ENCODE data around the gene CAB39.

Gene CAB39

DNA sequence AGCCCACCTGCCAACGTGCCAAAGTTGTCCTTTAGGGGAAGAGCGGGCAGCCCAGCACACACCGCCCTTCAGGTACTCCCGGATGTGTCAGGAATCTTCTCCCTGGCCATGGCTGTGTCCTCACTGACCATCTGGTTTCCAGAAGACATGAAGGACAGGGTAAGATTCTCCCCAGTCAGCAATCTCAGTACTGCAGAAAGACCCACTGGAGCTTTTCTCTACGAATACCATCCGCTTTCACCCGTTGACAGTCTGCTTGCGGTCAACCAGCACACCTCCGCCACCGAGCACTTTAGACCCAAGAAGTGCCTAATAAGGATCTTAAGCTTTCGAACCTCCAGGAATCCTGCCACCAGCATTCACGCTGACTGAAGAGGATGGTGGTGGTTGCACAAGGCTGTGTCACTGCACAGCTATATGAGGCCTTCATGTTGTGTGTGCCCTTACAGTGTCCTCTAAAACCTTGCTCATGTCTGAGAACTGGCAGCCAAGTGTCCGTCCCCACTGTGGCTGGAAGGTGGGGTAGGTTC, 109.4 kb downstream of the CAB39 start:
- no peak for DNase-seq

DNA sequence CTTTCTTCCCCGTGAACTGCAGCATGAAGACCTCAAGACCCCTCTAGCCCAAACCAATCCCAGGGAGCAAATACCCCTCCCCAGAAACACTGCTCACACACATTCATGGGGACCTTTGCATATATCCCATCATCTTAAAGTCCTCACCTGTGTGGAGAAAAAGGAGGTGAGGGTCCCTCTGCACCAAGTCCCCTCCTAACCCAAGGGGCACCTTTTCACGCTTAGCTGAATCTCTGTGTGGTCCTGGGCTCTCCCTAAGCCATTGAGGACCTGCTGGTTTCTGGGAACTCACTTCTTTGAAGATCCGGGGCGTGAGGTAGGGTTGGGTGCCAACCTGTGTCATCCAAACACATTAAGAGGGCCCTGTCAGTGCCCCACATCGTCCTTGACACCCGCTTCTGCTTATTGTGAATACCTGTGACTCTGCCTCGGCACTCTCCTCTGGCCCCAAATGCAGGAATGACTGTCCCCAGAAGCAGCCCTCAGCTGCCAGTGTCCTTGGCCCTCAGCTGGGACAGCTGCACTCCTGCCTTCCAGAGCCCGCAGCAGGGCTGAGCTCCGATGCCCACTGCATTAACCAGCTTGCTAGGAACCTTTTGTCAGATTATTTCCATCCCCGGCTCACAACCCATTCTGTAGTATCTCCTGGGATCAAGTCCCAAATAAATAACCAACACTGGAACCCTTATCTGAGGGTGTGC, 110.8 kb downstream of the CAB39 start:
- DNase-seq, result peak in 1 of 4 experiments; percentile 20

DNA sequence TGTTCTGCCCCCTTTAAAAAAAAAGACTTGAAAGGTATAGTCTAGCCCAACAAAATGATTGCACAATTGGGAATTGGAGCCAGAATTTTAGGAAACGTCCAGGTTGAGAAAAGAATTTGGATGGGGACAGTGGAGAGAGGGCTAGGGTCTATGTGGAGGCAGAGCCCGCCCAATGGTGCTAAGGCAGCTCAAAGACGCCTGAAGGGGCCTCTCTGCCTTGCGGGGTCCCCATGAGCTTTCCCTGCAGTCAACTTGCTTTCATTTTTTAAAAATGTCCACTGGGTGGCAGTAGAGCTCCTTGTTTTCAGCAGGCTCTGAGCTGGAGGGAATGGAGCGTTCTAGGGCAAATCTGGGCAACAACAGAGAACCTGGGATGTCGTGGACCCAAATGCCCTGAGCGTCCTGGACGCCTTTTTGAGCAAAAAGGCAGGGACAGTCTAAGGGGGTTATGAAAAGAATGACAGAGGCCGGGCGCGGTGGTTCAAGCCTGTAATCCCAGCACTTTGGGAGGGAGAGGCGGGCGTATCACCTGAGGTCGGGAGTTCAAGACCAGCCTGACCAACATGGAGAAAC, 111.8 kb downstream of the CAB39 start:
- peak; percentile 78 to 89 (median 84) for DNase-seq

DNA sequence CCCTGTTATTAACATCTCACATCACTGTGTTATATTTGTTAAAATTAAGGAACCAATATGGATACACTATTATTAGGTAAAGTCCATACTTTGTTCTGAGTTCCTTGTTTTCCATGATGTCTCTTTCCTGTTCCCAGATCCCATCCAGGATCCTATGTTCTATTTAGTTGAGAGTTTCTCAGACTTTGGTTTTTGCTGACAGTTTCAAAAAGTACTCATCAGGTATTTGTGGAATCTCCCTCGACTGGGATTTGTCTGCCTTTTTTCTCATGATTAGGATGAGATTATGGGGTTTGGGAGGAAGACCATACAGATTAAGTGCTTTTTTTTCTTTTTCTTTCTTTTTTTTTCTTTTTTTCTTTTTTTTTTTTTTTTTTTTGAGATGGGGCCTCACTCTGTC, 112.7 kb downstream of the CAB39 start:
- no peak for DNase-seq

DNA sequence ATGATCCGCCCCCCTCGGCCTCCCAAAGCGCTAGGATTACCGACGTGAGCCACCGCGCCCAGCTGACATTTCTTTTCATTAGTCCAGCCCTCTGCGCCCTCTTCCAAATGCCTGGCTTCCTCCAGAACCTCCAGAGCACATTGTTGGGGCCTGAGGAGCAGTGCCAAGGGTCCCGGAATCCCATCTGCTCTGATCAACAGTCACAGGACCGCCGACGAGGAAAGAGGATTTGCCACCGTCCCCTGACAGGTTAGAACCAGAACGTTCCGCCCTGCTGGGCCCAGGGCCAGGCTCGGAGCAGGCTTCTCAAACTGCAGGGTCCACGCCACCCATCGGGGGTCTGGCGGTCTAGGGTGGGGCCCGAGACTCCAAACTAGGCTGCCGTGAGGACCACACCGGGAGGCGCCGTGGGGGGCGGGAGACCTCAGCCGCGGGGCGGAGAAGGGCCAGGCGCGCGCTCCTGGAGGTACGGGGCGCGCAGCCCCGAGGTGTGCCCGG, 115.2 kb downstream of the CAB39 start:
- no peak for DNase-seq

DNA sequence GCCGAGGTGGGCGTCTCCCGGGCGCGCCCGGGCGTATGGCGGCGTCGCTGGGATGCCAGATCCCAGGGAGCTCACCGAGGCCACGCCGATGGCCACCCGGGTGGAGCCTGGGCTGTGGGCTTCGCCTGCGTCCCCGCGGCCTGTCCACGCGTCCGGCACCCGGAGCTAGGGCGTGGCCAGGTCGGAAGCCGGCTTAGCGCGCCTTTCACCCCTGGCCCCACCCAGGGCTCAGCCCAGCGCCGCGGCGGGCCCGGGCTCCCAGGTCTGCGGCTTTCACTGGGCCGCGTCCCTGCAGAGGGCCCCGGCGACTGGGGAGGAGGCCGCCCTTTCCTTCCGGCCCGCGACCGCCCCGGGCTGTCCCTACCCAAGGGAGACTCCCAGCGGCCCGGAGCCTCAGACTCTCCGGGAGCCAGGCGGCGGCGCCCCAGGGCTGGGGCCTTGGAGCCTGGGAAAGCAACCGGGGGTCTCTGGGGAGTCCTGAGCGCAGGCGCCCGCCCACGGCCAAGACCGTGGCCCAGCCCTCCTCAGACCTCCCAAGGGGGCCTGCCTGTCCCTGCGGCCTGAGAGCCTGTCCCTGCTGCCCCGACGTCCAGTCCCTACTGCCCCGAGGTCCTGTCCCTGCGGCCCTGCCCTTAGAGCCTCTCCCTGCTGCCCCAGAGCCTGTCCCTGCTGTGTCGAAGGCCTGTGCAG, 115.8 kb downstream of the CAB39 start:
- peak in 2 of 4 experiments; percentile 36 to 37 for DNase-seq

DNA sequence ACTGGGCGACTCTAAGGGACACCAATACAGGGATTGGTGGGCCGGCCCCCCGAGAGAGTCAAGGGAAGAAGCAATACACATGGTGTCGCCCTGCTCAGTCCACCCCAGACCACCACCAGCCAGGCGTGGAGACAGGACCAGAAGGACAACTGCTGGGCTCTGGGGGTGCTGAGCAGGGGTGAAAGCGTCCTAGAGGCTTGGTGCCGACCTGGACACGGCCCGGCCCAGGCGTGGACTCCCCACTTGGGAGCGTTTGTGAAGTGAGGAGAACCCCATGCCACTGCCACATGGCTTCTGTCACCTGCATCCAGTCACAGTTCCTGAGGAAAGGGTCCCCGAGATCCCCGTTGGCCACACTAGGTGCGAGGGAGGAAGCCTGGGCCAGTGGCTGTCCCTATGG, 116.7 kb downstream of the CAB39 start:
- no peak for DNase-seq

DNA sequence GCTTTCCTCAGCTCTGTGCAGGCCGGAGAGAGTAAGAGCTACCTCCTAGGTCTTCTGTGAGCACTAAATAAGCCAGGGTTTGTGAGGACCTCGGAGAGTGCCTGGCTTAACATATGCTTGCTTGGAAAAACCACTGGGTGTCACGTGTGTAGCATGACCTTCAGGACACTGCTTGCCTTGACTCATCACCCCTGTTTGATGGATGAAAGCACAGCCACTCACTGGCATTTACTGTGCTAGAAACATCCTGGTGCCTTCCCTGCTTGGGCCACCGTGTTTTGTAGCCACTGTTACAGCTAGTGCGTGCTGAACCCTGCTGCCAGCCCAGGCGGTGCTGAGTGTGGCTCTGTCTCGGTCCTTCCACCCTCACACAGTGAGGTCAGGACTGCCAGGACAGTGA, 117.3 kb downstream of the CAB39 start:
- DNase-seq, result no peak

DNA sequence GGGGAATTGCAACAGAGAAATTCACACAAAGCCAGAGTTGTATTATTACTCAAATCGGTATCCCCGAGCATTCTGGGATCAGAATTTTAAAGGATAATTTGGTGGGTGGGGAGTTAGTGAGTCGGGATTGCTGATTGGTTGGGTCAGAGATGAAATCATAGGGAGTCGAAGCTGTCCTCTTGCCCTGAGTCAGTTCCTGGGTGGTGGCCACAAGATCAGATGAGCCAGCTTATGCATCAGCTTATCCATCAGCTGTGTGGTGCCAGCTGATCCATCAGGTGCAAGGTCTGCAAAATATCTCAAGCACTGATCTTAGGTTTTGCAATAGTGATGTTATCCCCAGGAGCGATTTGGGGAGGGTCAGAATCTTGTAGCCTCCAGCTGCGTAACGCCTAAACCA, 117.8 kb downstream of the CAB39 start:
- DNase-seq, result no peak

DNA sequence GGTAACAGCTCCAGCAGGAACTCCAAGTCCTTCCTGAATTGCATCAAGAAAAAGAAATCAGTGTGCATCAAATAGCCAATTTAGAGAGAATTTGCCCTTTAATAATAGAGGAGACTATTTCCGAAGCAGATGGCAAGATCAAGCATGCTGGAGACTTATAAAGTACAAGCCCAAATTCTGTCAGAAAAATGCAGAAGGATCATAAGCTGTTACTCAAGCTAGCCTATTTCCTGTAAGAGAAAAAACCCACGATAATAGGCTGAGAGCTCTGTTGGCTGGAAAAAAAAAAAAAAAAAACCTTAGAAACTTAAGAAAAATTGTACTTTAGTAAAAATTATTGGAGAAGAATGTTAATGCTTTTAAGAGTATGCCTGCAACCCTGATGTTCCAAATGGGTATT, 127.7 kb downstream of the CAB39 start:
- peak in 3 of 4 experiments; percentile 8 to 51 (median 34) for DNase-seq

DNA sequence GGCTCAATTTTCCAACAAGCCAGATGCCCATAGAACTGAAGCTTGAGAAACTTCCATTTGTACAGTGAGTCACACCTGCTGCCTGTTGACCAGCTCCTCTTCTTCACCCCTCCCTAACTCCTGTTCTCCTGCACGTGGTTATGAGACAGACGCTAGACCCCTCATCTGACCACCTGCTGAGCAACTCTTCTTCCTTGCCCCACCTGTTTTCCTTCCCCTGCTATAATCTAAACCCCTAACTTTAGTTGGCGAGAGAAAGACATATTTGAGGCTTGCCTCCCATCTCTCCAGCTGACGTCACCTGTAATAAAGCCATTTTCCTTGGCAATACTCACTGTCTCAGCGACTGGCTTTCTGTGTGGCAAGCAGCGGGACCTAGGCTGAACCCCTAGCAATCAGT, 129.8 kb downstream of the CAB39 start:
- no peak for DNase-seq

DNA sequence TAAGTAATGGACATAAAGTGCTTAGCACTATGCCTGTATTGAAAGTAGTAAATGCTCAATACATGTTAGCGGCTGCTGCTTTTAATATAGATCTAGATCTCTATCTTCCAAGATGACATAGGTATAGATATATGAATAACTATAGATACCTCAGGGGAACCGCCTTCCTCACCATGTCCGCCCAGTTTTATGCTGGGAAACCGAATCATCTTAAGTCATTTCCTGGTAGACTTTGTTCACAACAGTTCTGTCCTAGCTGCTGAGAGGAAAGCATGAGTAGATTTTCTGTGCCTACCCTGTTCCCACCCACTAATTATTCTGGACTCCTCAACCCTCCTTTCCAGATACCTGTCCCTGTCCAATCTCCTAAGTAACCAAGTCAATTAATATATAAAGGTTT, 130.5 kb downstream of the CAB39 start:
- DNase-seq, result no peak

DNA sequence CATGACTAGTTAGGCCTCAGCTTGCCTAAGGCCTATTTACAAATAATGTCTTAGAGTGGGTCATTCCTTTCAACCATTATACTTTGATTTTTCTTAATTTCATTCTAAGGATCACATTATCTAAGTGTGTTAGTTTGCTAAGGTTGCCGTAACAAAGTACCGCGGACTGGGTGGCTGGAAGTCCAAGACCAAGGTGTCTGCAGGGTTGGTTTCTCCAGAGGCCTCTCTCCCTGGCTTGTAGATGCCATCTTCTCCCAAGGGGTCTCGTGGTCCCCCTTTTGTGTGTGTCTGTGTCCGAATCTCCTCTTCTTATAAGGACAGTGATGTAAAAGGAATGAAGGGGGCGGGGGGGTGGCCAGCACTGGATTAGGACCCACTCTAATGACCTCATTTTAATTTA, 133.7 kb downstream of the CAB39 start:
- no peak for DNase-seq

DNA sequence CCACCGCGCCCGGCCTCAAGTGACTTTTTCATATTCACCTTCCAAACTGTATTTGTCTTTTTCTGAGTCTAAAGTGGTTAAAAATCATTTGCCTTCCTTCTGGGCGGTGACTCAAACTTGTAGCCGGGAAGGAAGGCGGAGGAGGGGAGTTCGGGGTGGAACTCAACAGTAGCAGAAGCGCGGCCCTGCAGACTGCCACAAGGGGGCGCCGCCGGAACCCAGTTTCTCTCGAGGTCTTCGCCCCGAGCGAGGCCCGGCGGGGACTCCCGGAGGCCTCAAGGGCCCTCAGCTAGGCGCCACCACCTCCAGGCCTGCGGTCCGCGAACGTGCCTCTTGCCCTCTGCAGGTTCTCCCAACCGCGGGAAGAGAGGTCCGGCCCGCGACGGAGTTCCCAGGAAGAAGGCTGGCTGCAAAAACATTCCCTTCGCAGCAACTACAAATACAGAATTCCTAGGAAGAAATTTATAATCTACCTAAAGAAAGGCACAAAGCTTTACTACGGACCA, 135.3 kb downstream of the CAB39 start:
- DNase-seq, result peak; percentile 89 to 94 (median 94)

DNA sequence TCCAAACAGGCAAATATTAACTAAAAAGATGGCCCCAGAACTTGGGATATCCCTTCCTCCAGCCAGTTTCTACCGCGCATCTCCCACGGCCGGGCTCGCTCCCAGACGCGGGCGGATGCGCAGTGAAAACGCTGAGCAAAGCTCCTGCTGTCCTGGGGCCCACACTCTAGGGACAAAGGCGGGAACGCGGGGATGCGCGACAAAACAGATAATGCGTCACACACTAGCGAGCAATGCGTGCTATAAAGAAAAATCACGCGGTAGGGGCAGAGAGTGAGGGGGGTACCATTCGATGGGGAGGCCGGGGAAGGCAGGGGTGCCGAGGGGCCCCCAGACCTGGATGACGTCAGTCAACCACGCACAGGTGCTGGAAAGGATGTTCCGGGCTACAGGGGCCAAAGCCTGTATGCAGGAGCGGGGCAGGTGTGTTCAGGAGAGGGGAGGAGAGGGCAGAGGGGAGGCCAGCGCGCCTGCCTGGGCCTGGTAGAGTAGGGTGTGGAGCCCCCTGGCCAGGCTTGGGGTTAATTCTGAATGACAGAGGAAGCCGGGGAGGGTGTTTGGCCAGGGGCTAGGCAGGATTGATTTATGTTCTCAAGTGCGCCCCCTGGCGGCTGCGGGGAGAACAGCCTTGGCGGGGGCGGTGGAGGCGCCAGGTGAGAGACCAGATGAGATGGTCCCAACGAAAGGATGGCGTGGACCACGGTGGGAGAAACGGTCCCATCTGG, 137.2 kb downstream of the CAB39 start:
- peak; percentile 57 to 74 (median 67) for DNase-seq

DNA sequence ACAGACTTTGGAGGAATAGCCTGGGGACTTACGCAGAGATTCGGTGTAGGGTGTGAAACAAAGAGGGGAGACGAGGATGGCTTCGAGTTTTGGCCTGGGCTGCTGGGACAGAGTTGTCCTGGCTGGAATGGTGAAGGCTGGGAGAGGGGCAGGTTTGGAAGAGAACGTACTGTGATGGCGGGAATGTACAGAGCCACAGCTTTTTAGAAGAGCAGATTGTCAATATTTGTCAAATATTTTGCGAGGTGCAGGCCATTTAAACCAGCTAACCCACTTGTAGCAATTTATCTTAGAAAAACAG, 137.7 kb downstream of the CAB39 start:
- no peak for DNase-seq

DNA sequence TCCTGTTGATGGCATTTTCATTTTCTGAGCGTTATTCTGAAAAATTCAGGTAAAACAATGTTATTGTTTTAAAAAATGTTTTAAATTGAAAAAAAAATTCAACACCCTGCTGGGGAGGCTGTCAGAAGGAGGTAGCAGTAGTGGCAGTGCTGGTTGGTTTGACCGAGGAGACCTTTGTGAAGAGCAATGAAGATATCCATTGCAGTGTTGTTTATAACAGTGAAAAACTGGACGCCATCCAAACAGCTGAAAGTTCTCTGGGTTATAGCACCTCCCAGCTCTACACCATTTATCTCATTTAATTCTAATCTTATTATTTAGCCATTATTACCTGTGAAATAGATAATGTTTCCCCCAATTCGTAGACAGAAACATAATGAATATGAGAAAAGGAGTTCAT, 139.5 kb downstream of the CAB39 start:
- DNase-seq, result no peak

DNA sequence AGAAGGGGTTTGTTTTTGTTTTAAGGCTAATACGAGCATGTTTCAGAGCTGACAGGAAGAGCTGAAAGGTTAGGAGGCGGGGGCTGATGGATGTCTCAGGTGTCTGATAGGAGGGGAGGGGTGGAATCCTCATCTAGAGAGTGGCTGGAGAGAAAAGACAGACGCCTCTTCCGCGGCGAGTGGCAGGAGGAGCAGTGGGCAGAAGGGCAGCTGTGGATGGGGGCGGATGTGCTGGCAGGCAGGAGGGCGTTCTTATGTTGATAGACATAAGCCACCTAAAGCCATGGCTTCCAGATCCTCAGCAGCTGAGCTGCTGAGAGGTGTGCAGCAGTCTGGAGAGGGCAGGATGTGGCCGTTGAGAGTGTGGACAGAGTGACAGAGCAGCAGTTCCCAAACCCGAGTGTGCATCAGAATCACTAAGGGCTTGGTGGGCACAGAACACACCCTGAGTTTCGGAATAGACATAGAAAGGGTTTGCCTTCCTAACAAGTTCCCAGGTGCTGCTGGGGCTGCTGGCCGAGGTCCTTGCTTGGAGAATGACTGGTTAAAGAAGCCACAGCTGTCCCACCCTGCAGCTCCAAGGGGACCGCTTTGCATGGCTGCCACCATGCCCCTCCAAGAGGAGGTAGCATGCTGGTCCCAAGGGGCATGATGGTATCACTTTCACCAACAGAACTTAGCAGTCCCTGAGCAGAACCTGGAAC, 149.1 kb downstream of the CAB39 start:
- no peak for DNase-seq

DNA sequence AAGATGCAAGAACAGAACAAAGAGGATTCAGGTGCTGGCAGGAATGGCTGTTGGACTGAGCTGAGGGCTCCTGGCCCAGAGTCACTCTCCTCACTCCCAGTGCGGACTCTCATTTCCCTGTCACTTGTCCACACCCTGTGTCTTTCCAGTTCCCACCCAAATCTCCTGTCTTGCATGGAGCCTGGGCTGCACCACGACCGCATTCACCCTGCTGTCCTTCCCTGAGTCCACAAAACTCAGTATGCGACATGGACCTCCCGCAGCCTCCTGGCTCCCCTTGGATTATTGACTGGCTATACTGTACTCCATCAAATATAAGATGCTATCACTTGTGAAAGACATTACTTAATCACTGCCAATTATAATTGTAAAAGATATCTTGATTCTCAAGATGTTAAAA, 149.7 kb downstream of the CAB39 start:
- DNase-seq, result no peak

DNA sequence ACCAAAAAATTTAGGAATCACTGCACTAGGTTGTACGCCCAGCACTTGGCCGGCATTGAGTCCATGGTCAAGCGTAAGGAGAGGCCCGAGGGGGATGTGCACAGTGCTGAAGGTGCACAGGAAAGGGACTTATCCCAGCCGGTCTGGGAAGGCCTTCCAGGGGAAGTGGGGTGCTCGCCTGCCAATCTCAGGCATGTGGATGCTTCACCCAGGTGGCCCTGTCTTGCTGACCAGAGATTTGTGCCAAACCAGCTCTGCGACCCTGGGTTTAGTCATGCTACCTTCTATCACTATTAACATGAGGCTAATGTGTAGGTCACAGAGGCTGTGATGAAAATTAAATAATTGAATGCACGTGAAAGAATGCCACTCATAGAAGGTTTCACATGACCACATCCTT, 150.4 kb downstream of the CAB39 start:
- DNase-seq, result no peak

DNA sequence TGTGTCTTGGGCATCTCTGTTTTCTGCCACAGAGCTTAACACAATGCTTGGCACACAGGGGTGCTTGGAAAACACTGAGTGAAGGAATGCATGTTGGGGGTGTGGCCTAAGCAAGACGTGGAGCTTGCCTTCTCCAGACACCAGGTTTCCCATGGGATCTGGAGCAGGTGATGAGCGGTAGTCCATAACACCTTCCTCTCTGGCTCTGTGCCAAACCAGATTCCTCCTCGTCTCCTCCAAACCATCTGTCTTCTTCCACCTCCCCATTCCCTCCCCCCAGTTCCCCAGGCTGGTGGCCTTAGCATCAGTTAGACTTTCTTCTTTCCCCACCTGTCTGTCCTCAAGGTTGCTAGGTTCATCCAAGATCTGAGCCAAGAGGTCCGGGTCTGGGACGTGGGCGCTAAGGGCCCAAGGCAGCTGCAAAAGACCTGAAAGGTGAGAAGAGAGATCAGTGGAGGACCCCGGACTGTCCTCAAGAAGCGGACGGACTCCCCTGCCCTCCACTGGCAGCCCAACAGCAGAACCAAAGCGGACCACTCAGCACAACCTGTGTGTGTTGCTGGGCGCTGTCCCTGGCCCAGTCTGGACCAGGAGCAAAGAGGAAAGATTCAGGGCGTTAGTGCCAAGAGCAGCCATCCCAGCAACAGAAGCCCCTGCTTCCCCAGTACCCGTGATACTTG, 150.9 kb downstream of the CAB39 start:
- no peak for DNase-seq

DNA sequence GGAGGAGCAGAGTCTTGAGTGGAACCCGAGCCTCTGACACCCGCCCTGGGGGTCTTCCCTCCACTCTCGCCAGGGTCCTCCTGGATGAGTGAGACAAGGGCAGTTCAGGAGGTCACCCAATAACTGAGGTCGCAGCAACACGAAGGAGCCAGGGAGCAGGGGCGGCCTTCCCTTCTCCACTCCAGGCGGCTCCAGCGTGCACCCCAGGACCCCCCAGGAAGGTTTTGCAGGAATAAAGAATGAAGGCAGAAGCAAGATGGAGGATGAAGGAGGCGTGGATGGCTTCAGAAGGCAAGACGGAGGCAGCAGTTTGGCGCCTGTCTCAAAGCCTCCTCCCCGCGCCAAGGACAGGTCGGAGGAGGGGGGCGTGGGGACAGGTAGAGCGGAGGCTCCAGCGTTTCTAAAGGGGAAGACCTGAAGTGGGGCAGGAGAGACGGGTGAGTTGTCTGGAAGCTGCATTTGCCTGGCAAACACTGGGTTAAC, 151.5 kb downstream of the CAB39 start:
- no peak for DNase-seq

All from suppressor macrophage (primary cell).